Adipocyte (in vitro differentiated cells): ENCODE results near the gene ACTN1.
"Not testable (repeated sequence)": the region's sequence is repeated elsewhere in the genome, so short reads cannot be mapped to it uniquely, and the experiment has no call there.

Source experiments
- DNase-seq: peaks from one replicate; pipeline ENCODE4 v3.0.0-alpha.2; 2015; ENCODE audit warnings: low read depth
- H3K27me3 ChIP-seq: replicated peaks from 2 replicates; pipeline ENCODE4 v1.7.0; 2013; ENCODE audit warnings: mild to moderate bottlenecking, low read length, moderate library complexity; ENCODE audit not compliant: control insufficient read depth, insufficient read depth
- H3K36me3 ChIP-seq: 2 replicates; pipeline ENCODE4 v1.7.0; 2013; ENCODE audit warnings: low read length, mild to moderate bottlenecking, moderate library complexity; ENCODE audit not compliant: control insufficient read depth, insufficient read depth, severe bottlenecking
- H3K4me1 ChIP-seq: 2 replicates; pipeline ENCODE4 v1.7.0; 2013; ENCODE audit warnings: mild to moderate bottlenecking, low read length, moderate library complexity; ENCODE audit not compliant: control insufficient read depth, insufficient read depth
- H3K4me3 ChIP-seq: 2 replicates; pipeline ENCODE4 v1.7.0; 2013; ENCODE audit warnings: mild to moderate bottlenecking, low read length, moderate library complexity
- H3K9ac ChIP-seq: 2 replicates; pipeline ENCODE4 v1.7.0; 2013; ENCODE audit warnings: mild to moderate bottlenecking, low read length, moderate library complexity
- H3K9me3 ChIP-seq: 2 replicates; pipeline ENCODE4 v1.7.0; 2013; ENCODE audit warnings: mild to moderate bottlenecking, low read length, moderate library complexity; ENCODE audit not compliant: control insufficient read depth

The ACTN1 gene

DNA sequence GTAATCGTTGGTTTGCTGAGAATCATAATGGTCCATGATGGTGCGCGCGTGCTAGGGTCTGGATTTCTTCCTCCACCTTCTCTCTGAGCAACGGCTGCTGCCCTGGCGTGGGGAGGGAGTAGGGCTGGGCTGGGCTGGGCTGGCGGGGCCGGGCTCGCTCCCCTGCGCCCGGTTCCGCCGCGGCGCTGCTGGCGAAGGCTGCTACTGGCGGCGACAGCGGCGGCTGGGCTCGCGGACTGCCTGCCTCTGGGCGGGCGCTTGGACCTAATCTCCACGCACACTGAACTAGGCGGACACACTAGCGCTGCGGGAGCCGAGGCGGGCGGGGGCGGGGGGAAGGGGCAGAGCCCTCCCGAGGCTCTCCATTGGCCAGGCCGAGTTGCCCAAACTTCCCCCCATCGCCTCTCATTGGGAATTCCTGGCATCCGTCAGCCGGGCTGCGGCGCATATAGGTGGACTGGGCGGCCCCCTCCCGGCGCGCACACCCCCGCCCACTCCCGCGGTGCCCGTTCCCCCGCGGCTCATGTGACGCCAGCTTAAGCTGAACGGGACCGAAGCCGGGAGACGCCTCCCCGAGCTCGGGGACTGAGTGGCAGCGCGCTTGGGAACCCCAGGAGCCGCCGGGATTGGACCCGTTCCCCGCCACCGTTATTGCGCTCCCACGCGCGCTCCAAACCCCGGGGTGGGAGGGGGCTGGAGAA, at the start of gene ACTN1:
Gene ACTN1 (minus strand): TSS at position 282 of the 701 bp plus-strand sequence. CDS start 246 bp downstream, at position 36.
- H3K4me1 ChIP-seq: peaks cover 61% of the 10 kb centered on the region
- DNase-seq: peak; percentile 99
- peak within 1 kb of the TSS; percentile 93 for H3K4me3 ChIP-seq
- no peaks in the 10 kb centered on the region for H3K9me3 ChIP-seq
- H3K9ac ChIP-seq: peak within 1 kb of the TSS; percentile 97
- no peaks in the 10 kb centered on the region for H3K27me3 ChIP-seq
- H3K36me3 ChIP-seq: peaks cover 8% of the 10 kb centered on the region

DNA sequence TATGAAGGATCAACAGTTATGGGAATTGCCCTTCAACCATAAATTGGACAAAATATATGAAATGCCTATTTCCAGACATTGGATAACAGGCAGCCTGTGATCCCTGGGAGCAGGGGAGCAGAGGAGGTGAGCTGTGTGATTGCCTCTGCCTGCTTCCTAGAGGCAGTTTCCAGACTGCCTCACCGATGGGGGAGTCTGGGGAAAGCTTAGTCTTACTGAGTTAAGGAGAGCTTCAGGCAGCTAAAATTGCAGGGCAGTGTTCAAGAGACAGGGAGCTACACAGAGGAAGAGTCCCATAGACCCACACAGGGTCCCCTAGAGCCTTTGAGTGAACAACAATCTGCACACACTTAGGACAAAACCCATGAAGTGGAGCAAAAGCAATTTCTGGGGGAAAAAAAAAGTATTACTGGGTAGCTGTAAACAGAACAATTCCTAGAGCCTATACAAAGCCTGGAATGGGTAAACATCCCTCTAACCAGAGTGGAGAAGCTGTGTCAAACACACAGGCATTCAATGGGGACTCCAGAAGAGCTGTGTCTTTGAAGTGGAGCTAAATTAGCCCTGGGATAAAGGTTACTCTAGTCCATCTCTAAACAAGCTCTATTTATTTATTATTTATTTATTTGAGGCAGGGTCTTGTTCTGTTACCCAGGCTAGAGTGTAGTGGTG, 48.3 kb upstream of the ACTN1 start:
- DNase-seq: no peak
- H3K9ac ChIP-seq: no peak overlapping the region
- no peak overlapping the region for H3K4me3 ChIP-seq

DNA sequence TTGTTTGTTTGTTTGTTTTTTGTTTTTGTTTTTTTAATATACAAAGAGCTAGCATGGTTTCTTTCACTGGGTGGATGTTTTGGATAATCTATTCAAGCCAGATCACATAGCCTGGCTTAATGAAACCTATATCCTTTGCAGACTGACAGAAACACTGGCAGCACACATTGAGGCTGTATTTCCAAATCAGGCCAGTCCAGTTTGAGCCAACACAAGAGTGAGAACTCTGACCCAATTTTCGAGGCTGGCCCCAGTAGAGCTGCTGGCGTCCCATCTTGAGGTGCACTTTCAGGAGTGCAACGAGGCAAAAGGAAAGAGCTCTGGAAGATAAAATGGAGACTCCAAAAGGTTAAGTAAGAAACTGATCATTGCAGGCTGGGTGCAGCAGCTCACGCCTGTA, 43.9 kb upstream of the ACTN1 start:
- Histone ChIP-seq H3K9me3 (no peaks in the 10 kb centered on the region), H3K4me3 (no peak overlapping the region), H3K9ac (peak overlapping the region; percentile 46), H3K4me1 (peaks cover 13% of the 10 kb centered on the region), H3K36me3 (no peaks in the 10 kb centered on the region), H3K27me3 (no peaks in the 10 kb centered on the region)
- DNase-seq: no peak

More for the DNA sequence above, 48.3 kb upstream of the ACTN1 start:
- no peaks in the 10 kb centered on the region for H3K9me3 ChIP-seq
- peaks cover 13% of the 10 kb centered on the region for H3K4me1 ChIP-seq
- H3K27me3 ChIP-seq: no peaks in the 10 kb centered on the region
- no peaks in the 10 kb centered on the region for H3K36me3 ChIP-seq

DNA sequence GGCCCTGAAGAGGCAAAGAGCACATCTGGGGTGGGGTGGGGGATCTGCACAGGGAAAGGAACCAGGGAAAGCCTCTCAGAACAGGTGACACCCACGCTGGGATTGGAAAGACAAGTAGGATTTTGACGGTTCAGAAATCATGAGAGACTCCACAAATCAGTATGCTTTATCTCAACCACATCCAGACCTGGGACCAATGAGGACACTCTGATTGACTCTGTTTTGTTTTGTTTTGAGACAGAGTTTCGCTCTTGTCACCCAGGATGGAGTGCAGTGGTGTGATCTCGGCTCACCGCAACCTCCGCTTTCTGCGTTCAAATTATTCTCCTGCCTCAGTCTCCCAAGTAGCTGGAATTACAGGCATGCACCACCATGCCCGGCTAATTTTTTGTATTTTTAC, 43.0 kb upstream of the ACTN1 start:
- H3K27me3 ChIP-seq, H3K36me3 ChIP-seq, DNase-seq, H3K4me3 ChIP-seq, H3K9me3 ChIP-seq, H3K9ac ChIP-seq: not testable (repeated sequence)
- peaks cover 13% of the 10 kb centered on the region for H3K4me1 ChIP-seq

DNA sequence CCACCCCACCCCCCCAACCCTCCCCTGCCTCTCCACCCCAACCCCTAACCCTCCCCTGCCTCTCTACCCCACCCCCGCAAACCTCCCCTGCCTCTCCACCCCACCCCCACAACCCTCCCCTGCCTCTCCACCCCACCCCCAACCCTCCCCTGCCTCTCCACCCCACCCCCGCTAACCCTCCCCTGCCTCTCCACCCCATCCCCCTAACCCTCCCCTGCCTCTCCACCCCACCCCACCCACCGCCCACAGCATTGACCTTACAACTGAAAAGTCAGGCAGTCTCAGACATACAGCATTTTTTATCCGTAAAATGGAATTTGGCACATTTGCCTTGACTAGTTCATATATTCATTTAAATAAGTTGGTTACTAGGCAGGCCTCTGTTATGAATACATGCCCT, 38.6 kb upstream of the ACTN1 start:
- Histone ChIP-seq H3K9me3 (no peaks in the 10 kb centered on the region), H3K9ac (no peak overlapping the region), H3K4me3 (no peak overlapping the region), H3K36me3 (no peaks in the 10 kb centered on the region), H3K4me1 (peaks cover 5% of the 10 kb centered on the region), H3K27me3 (no peaks in the 10 kb centered on the region)
- DNase-seq: no peak

DNA sequence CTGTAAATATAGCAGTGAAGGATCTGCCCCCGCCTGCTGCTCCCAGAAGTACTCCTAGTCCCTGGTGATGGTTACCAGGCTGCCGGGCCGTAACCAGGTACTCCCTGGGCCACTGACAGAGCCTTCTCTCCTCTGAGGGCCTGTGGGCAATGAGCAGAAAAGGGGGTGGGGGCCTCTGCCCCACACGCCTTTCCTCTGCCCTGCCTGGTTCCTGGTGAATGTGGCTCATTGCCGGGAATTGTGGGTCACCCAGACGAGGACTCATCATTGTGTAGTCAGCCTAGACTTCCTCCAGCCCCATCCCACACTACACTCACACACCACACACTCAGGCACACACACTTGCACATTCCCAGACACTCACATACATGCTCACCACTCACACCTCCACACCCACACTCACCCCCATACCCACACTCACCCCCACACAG, 35.7 kb upstream of the ACTN1 start:
- Histone ChIP-seq H3K9ac (no peak overlapping the region), H3K9me3 (no peaks in the 10 kb centered on the region), H3K4me3 (no peak overlapping the region), H3K27me3 (no peaks in the 10 kb centered on the region), H3K36me3 (no peaks in the 10 kb centered on the region), H3K4me1 (peaks cover 7% of the 10 kb centered on the region)
- no peak for DNase-seq

DNA sequence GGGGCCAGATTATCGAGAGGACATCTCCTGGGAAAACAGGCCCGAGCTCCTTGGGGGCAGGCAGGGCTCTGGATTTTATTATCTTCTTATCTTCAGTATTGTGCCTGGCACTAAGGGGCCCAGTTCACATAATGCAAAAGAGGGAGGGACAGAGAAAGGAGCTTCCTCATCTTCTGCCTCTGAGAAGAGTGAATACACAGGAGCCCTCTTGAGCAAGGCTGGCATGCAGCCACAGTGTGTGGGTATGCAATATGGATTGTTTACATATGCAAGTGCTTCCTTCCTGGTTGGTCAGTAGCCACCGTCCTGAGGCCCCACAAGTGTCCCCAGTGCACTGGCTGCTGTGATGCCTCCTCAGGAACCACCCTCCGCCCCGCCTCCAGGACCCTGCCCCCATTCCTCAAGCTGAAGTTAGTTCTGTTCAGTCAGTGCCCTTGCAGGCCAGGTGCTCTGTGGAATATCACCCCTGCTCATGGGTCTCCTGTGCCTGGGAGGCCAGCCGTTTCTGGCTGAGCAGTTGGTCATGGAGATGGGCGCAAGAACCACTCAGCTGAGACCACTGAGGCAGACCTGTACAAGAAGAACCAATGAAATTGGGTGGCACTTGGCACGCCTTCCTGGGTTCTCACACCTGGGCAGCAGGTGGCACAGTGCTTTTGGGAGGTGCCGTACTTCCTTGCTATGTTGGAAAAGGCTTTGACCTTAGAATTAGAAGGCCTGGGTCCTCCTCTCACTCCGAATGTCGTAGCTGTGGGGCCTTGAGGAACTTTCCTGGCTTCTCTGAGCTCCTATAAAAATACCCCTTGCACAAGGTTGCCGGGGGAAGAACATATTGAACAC, 35.1 kb upstream of the ACTN1 start:
- peak; percentile 76 for DNase-seq
- no peak overlapping the region for H3K4me3 ChIP-seq
- no peaks in the 10 kb centered on the region for H3K9me3 ChIP-seq
- H3K27me3 ChIP-seq: no peaks in the 10 kb centered on the region
- no peaks in the 10 kb centered on the region for H3K36me3 ChIP-seq
- no peak overlapping the region for H3K9ac ChIP-seq
- peaks cover 7% of the 10 kb centered on the region for H3K4me1 ChIP-seq

DNA sequence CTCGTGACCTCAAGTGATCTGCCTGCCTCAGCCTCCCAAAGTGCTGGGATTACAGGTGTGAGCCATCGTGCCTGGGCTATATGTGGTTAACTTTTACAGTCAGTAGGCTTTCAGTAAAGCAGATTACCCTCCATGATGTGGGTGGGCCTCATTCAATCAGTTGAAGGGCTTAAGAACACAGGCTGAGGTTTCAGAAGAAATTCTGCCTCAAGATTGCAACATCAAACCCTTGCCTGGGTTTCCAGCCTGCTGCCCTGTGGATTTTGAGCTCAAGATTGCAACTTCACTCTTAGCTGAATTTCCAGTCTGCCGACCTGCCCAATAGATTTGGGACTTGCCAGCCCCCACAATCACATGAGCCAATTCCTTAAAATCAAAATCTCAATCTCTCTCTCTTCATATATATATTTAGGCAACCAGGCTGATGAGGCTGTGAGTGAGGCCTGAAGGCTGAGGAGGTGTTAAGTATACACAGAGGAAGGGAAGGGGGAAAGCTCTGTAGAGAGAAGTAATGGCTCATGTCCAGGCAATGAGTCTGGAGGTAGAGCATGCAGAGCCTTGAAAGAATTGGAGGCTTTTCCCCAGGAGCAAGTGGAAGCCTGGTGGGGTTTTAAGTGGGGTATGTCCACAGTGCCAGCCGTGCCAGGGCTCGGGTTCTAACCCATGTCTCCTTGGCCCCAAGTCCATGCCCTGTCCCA, 33.3 kb upstream of the ACTN1 start:
- Histone ChIP-seq H3K9me3 (no peaks in the 10 kb centered on the region), H3K27me3 (no peaks in the 10 kb centered on the region), H3K9ac (no peak overlapping the region), H3K4me3 (no peak overlapping the region), H3K36me3 (no peaks in the 10 kb centered on the region), H3K4me1 (peaks cover 13% of the 10 kb centered on the region)
- peak; percentile 68 for DNase-seq

DNA sequence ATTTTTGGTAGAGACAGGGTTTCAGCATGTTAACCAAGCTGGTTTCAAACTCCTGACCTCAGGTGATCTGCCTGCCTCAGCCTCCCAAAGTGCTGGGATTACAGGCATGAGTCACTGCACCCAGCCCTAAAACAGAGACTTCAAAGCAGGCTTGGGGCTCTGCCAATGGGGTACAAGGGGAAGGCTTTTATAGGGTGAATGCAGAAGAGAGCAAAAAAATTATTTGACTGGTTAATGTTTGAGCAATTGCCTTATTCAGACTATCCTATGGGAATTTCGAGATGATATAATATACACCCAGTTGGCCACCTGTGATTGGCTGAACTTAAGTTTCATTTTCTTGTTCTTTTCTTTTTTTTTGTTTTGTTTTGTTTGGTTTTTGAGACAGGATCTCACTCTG, 31.5 kb upstream of the ACTN1 start:
- Histone ChIP-seq H3K4me3 (no peak overlapping the region), H3K36me3 (no peaks in the 10 kb centered on the region), H3K4me1 (peaks cover 18% of the 10 kb centered on the region), H3K9me3 (no peaks in the 10 kb centered on the region), H3K9ac (no peak overlapping the region), H3K27me3 (no peaks in the 10 kb centered on the region)
- no peak for DNase-seq

DNA sequence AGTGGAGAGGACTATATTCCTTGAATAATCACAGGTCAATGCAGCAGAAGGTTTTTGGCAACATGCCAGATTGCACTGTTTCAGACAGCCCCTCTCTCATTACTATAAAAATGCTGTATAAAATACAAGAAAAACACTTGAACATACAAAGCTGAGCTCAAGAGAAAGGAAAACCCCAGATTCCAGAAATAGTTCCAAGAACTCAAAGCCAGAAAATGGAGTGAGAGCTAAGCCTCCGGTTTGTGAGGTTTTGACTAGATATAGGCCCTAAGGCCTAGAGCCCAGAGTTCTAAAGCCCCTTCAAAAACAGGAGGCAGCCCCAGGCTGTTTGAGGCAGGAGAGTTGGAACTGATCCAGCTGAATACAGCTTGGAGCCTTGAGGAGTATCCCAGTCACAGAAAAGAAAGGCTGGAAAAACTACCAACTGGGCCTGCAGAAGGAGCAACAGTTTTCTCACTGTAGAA, 29.4 kb upstream of the ACTN1 start:
- H3K9ac ChIP-seq: peak overlapping the region; percentile 54
- no peak overlapping the region for H3K4me3 ChIP-seq
- H3K9me3 ChIP-seq: no peaks in the 10 kb centered on the region
- no peaks in the 10 kb centered on the region for H3K27me3 ChIP-seq
- DNase-seq: peak; percentile 60
- H3K4me1 ChIP-seq: peaks cover 22% of the 10 kb centered on the region
- no peaks in the 10 kb centered on the region for H3K36me3 ChIP-seq
